A549 (cell line): ENCODE measurements around the gene PRTG. TPM values are rescaled to one million over a fixed set of nuclear protein-coding genes. Genes with fewer than 3 reads are reported as not detected.
A peak's percentile ranks its signal among the peaks of the same experiment; 100 is the strongest.

ENCODE experiments used
- ATAC-seq, 2 experiments: fragments of 200-7000 bp in 1 of 2; fragments of >200 bp in 1 of 2; cut with Nextera tagmentation in 1 of 2; cut with Tn5 transposase in 1 of 2; 3 replicates each; pipeline versions ENCODE4 v1.8.0 to v1.9.1; 2018 to 2020; ENCODE audit warnings: mild to moderate bottlenecking in 1 of 2, moderate library complexity in 1 of 2
- CTCF ChIA-PET: fragments of 300-600 bp; sonication (Branson Sonifier 250); formaldehyde crosslinking; extraction: SDS; loops from one replicate; lab custom pipeline; 2021; ENCODE audit warnings: antibody characterized with exemption, inconsistent platforms; lab: Yijun Ruan, JAX
- POLR2A ChIA-PET: fragments of 350-600 bp; formaldehyde crosslinking; extraction: SDS; loops from one replicate; lab custom pipeline; 2021; ENCODE audit warnings: antibody characterized with exemption, inconsistent platforms; lab: Yijun Ruan, JAX
- DNase-seq, 2 experiments: peaks; one replicate each; pipeline versions ENCODE4 v3.0.0 to v3.0.0-alpha.2; 2011 to 2016; ENCODE audit warnings: low read depth in 1 of 2, low spot score in 1 of 2
- FAIRE-seq: peaks from 2 replicates; lab custom pipeline; 2011; peaks lifted over from hg19 to GRCh38; lab: Jason Lieb, UNC
- H3K27ac ChIP-seq, 2 experiments: fragments of >200 bp; sonication (Bioruptor Twin); formaldehyde crosslinking; 3 replicates each; pipeline ENCODE4 v1.5.1; 2016 to 2017
- H3K4me1 ChIP-seq: fragments of >200 bp; sonication (Bioruptor Twin); formaldehyde crosslinking; 3 replicates; pipeline ENCODE4 v1.6.1; 2016
- H3K4me2 ChIP-seq: fragments of >200 bp; sonication (Bioruptor Twin); formaldehyde crosslinking; 3 replicates; pipeline ENCODE4 v1.6.1; 2016
- H3K4me3 ChIP-seq: fragments of >200 bp; sonication (Bioruptor Twin); formaldehyde crosslinking; 3 replicates; pipeline ENCODE4 v1.5.1; 2016
- H3K9me3 ChIP-seq: fragments of >200 bp; sonication (Bioruptor Twin); formaldehyde crosslinking; 3 replicates; pipeline ENCODE4 v1.6.1; 2016
- BHLHE40 ChIP-seq: IDR thresholded peaks from 2 replicates; pipeline ENCODE4 v1.6.1; 2012; ENCODE audit warnings: low read depth, low read length, inconsistent platforms
- CBX8 ChIP-seq: fragments of 200-600 bp; sonication (generic); IDR thresholded peaks from 2 replicates; pipeline ENCODE4 v1.6.1; 2016
- CHD4 ChIP-seq: fragments of 200-600 bp; sonication (generic); IDR thresholded peaks from 2 replicates; pipeline ENCODE4 v1.6.1; 2016; ENCODE audit warnings: antibody characterized with exemption, mild to moderate bottlenecking, borderline replicate concordance
- EP300 ChIP-seq, 2 experiments: fragments of >200 bp; sonication (Bioruptor Twin); formaldehyde crosslinking; IDR thresholded peaks; 2 replicates in 1 of 2; 3 replicates in 1 of 2; pipeline ENCODE4 v1.6.1; 2016 to 2017
- FOSB ChIP-seq: fragments of 250-450 bp; sonication (Bioruptor Pico); IDR thresholded peaks from 2 replicates; pipeline ENCODE4 v1.5.0; 2020; ENCODE audit warnings: mild to moderate bottlenecking, moderate library complexity
- HMGXB4 ChIP-seq: fragments of 250-450 bp; sonication (Bioruptor Pico); IDR thresholded peaks from 2 replicates; pipeline ENCODE4 v1.5.0; 2021; ENCODE audit warnings: mild to moderate bottlenecking, moderate library complexity, borderline replicate concordance
- HOXA7 ChIP-seq: fragments of 250-450 bp; sonication (Bioruptor Pico); IDR thresholded peaks from 2 replicates; pipeline ENCODE4 v1.5.0; 2020; ENCODE audit warnings: mild to moderate bottlenecking, moderate library complexity
- HOXB13 ChIP-seq: fragments of 250-450 bp; sonication (Bioruptor Pico); IDR thresholded peaks from 2 replicates; pipeline ENCODE4 v1.5.0; 2020; ENCODE audit warnings: low read depth, mild to moderate bottlenecking, moderate library complexity
- JUNB ChIP-seq: fragments of >200 bp; sonication (Bioruptor Twin); formaldehyde crosslinking; IDR thresholded peaks from 2 replicates; pipeline ENCODE4 v1.6.1; 2016
- MYC ChIP-seq: IDR thresholded peaks from 2 replicates; pipeline ENCODE4 v1.6.1; 2012; ENCODE audit warnings: mild to moderate bottlenecking, inconsistent platforms, low read length, improper control_type of control experiment, borderline replicate concordance
- POLR2A ChIP-seq: IDR thresholded peaks from 2 replicates; pipeline ENCODE4 v1.6.1; 2012; ENCODE audit warnings: mild to moderate bottlenecking, low read length
- POLR2AphosphoS2 ChIP-seq: conservative IDR thresholded peaks from 2 replicates; pipeline ENCODE4 v1.6.1; 2012; ENCODE audit warnings: low read length, improper control_type of control experiment, inconsistent platforms
- RAD21 ChIP-seq, 2 experiments: fragments of >200 bp in 1 of 2; sonication (Bioruptor Twin) in 1 of 2; formaldehyde crosslinking in 1 of 2; IDR thresholded peaks in 1 of 2; conservative IDR thresholded peaks in 1 of 2; 2 replicates in 1 of 2; 3 replicates in 1 of 2; pipeline ENCODE4 v1.6.1; 2012 to 2018; ENCODE audit warnings: inconsistent platforms in 1 of 2
- SMC3 ChIP-seq: fragments of >200 bp; sonication (Bioruptor Twin); formaldehyde crosslinking; IDR thresholded peaks from 3 replicates; pipeline ENCODE4 v1.6.1; 2018; ENCODE audit warnings: inconsistent platforms
- USF2 ChIP-seq: fragments of 450-650 bp; IDR thresholded peaks from 2 replicates; pipeline ENCODE4 v1.6.1; 2014; ENCODE audit warnings: antibody characterized with exemption
- ZFP36 ChIP-seq: fragments of 450-650 bp; IDR thresholded peaks from 2 replicates; pipeline ENCODE4 v1.6.1; 2014; ENCODE audit warnings: borderline replicate concordance; ENCODE audit not compliant: partially characterized antibody
- ZNF302 ChIP-seq: fragments of 250-450 bp; sonication (Bioruptor Pico); IDR thresholded peaks from 2 replicates; pipeline ENCODE4 v1.9.0; 2021; ENCODE audit warnings: inconsistent platforms, mild to moderate bottlenecking, moderate library complexity
- ZSCAN20 ChIP-seq: fragments of 250-450 bp; sonication (Bioruptor Pico); IDR thresholded peaks from 2 replicates; pipeline ENCODE4 v1.8.0; 2022; ENCODE audit warnings: mild to moderate bottlenecking, moderate library complexity
- WGBS: methylation state at CpG from one replicate; pipeline ENCODE4 v1.1.6; 2017; ENCODE audit errors: missing lambda C conversion rate; 5-methylcytosine and 5-hydroxymethylcytosine counted together
- polyA plus RNA-seq, 4 experiments: library from polyadenylated mRNA; depleted of rRNA in 3 of 4; stranded (reverse); fragments of >200 nt; fragmentation: RNase III in 1 of 4; extraction: RNeasy Plus Mini Kit Qiagen cat#74134 plus additional on column Dnase treatment in 1 of 4; gene quantifications; 2 replicates in 3 of 4; 3 replicates in 1 of 4; pipeline ENCODE4 v1.2.3, GENCODE V29; 2011 to 2017
- TF ChIP-seq, protein P1 (sequence below): fragments of 150-350 bp; IDR thresholded peaks from 2 replicates; pipeline ENCODE4 v1.6.1; 2014; ENCODE audit warnings: low read depth, mild to moderate bottlenecking, low read length
- TF ChIP-seq, protein P2 (sequence below): IDR thresholded peaks from 2 replicates; pipeline ENCODE4 v1.6.1; 2012; ENCODE audit warnings: low read depth, borderline replicate concordance
- TF ChIP-seq, protein P3 (sequence below): fragments of >200 bp; sonication (Bioruptor Twin); formaldehyde crosslinking; IDR thresholded peaks from 2 replicates; pipeline ENCODE4 v1.6.1; 2016

The PRTG gene
- polyA plus RNA-seq, 2 of the 4 experiments (the other 2 are of a cell fraction): 5.5 to 10.7 TPM

GRCh38 chr15:55673287-55673686 lies 69.7 kb downstream of the PRTG start:
- no peak for ATAC-seq
- no peak for FAIRE-seq
- TF ChIP-seq, protein P1, sequence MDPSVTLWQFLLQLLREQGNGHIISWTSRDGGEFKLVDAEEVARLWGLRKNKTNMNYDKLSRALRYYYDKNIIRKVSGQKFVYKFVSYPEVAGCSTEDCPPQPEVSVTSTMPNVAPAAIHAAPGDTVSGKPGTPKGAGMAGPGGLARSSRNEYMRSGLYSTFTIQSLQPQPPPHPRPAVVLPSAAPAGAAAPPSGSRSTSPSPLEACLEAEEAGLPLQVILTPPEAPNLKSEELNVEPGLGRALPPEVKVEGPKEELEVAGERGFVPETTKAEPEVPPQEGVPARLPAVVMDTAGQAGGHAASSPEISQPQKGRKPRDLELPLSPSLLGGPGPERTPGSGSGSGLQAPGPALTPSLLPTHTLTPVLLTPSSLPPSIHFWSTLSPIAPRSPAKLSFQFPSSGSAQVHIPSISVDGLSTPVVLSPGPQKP: no peak
- no peak for TF ChIP-seq USF2
- no peak for TF ChIP-seq CHD4
- TF ChIP-seq HOXB13 (CRISPR knock-in tag): no peak
- TF ChIP-seq JUNB: no peak
- no peak for TF ChIP-seq BHLHE40
- TF ChIP-seq, protein P2, sequence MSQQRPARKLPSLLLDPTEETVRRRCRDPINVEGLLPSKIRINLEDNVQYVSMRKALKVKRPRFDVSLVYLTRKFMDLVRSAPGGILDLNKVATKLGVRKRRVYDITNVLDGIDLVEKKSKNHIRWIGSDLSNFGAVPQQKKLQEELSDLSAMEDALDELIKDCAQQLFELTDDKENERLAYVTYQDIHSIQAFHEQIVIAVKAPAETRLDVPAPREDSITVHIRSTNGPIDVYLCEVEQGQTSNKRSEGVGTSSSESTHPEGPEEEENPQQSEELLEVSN: no peak
- TF ChIP-seq HOXA7 (CRISPR knock-in tag): no peak
- TF ChIP-seq, protein P3, sequence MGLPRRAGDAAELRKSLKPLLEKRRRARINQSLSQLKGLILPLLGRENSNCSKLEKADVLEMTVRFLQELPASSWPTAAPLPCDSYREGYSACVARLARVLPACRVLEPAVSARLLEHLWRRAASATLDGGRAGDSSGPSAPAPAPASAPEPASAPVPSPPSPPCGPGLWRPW: no peak
- no peak for TF ChIP-seq MYC
- no peak for TF ChIP-seq SMC3
- no peak for TF ChIP-seq EP300 (IDR thresholded peaks at IDR 0.05)
- TF ChIP-seq, all 56 proteins: peak for 0
- no peaks in the 10 kb centered on the region for H3K4me1 ChIP-seq
- no peak for DNase-seq
- H3K4me2 ChIP-seq: no peak overlapping the region
- H3K4me3 ChIP-seq: no peak overlapping the region
- POLR2A ChIA-PET: no interaction called here
- CTCF ChIA-PET: interaction anchor here (0.8 kb wide), 1 partner anchor 115 kb away, joined by 3 read pairs; no protein-coding TSS in a partner anchor
- no peaks in the 10 kb centered on the region for H3K9me3 ChIP-seq
- H3K27ac ChIP-seq: no peak overlapping the region
- WGBS: 93% methylated on average over 10 of the region's 10 CpGs

- peak; percentile 7 for FAIRE-seq
- no peak overlapping the region for H3K4me2 ChIP-seq
- CTCF ChIA-PET: interaction anchor here (0.9 to 1.1 kb wide), 3 partner anchors 28 to 105 kb away, joined by 3 to 4 read pairs (median 3); no protein-coding TSS in a partner anchor
- TF ChIP-seq CBX8: no peak
- no peak for TF ChIP-seq BHLHE40
- 83% methylated on average over 3 of the region's 3 CpGs for WGBS
- H3K9me3 ChIP-seq: no peaks in the 10 kb centered on the region
- no peak for DNase-seq
- no peaks in the 10 kb centered on the region for H3K4me1 ChIP-seq
- POLR2A ChIA-PET: no interaction called here
- no peak overlapping the region for H3K4me3 ChIP-seq
- H3K27ac ChIP-seq: no peak overlapping the region
- ATAC-seq: no peak
Measured at GRCh38 chr15:55669270-55669669, 73.7 kb downstream of the PRTG start.

- Histone ChIP-seq H3K4me2 (no peak overlapping the region), H3K27ac (no peak overlapping the region), H3K4me3 (no peak overlapping the region), H3K9me3 (no peaks in the 10 kb centered on the region), H3K4me1 (peaks cover 9% of the 10 kb centered on the region)
- no peak for FAIRE-seq
- no peak for TF ChIP-seq HOXB13 (CRISPR knock-in tag)
- TF ChIP-seq ZNF302 (CRISPR knock-in tag): no peak
- no peak for TF ChIP-seq ZSCAN20 (CRISPR knock-in tag)
- no peak for TF ChIP-seq HMGXB4 (CRISPR knock-in tag)
- TF ChIP-seq ZFP36: no peak
- no peak for TF ChIP-seq POLR2AphosphoS2
- no peak for TF ChIP-seq RAD21 (conservative IDR thresholded peaks at IDR 0.05 in 1 of 2, IDR thresholded peaks at IDR 0.05 in 1 of 2)
- no peak for TF ChIP-seq FOSB (CRISPR knock-in tag)
- no peak for TF ChIP-seq POLR2A
- no peak for ATAC-seq
- WGBS: 77% methylated on average over 4 of the region's 4 CpGs
- DNase-seq: no peak
- ChIA-PET CTCF (interaction anchor here (3.2 kb wide), 1 partner anchor 17 kb away, joined by 17 read pairs; no protein-coding TSS in a partner anchor), POLR2A (no interaction called here)
Measured at GRCh38 chr15:55665605-55666227, 77.2 kb downstream of the PRTG start.
